Stomach (tissue), 4 donors: ENCODE measurements around the gene TLR6.

ENCODE experiments used
- POLR2A ChIP-seq, 4 donors: fragments of 450-650 bp; IDR thresholded peaks; one replicate each; pipeline ENCODE4 v1.6.1; 2016; ENCODE audit warnings: antibody characterized with exemption in 4 of 4, control low read depth in 2 of 4, mild to moderate bottlenecking in 1 of 4, moderate library complexity in 1 of 4
- POLR2AphosphoS5 ChIP-seq, 3 donors: sonication (generic); formaldehyde crosslinking; IDR thresholded peaks; one replicate each; pipeline ENCODE4 v1.6.1; 2016; ENCODE audit warnings: antibody characterized with exemption in 3 of 3
- TF ChIP-seq, protein P1 (sequence below), 7 experiments: fragments of 450-650 bp in 4 of 7; fragments of 200-600 bp in 3 of 7; sonication (generic) in 3 of 7; IDR thresholded peaks; one replicate each; pipeline ENCODE4 v1.5.1; 2016 to 2019; ENCODE audit warnings: antibody characterized with exemption in 7 of 7, control low read depth in 2 of 7, mild to moderate bottlenecking in 1 of 7

DNA sequence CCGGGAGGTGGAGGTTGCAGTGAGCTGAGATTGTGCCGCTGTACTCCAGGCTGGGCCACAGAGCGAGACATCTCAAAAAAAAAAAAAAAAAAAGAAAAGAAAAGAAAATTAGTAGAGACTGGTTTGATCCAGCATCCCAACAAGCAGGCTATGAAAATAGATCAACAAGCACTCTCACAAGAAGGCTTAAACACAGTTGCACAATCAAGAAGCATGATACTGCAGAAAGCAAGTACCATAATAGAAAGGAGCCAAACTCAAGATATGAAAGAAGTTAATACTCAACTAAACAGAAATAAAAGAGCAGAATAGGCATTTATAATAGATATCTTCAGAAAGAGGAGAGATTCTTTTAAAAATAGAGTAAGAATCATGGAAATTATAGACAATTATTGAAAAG, 10.6 kb downstream of the TLR6 start:
- TF ChIP-seq POLR2A (IDR thresholded peaks at IDR 0.05) (no peak), POLR2AphosphoS5 (IDR thresholded peaks at IDR 0.05) (no peak)
- TF ChIP-seq, protein P1, sequence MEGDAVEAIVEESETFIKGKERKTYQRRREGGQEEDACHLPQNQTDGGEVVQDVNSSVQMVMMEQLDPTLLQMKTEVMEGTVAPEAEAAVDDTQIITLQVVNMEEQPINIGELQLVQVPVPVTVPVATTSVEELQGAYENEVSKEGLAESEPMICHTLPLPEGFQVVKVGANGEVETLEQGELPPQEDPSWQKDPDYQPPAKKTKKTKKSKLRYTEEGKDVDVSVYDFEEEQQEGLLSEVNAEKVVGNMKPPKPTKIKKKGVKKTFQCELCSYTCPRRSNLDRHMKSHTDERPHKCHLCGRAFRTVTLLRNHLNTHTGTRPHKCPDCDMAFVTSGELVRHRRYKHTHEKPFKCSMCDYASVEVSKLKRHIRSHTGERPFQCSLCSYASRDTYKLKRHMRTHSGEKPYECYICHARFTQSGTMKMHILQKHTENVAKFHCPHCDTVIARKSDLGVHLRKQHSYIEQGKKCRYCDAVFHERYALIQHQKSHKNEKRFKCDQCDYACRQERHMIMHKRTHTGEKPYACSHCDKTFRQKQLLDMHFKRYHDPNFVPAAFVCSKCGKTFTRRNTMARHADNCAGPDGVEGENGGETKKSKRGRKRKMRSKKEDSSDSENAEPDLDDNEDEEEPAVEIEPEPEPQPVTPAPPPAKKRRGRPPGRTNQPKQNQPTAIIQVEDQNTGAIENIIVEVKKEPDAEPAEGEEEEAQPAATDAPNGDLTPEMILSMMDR (IDR thresholded peaks at IDR 0.05), result no peak
